Measurements from ENCODE around the gene WDR64. TPM values are rescaled to one million over a fixed set of nuclear protein-coding genes. Genes with fewer than 3 reads are reported as not detected.

Gene WDR64
- total RNA-seq, 1 donor from 2014 or later, result not detected

DNA sequence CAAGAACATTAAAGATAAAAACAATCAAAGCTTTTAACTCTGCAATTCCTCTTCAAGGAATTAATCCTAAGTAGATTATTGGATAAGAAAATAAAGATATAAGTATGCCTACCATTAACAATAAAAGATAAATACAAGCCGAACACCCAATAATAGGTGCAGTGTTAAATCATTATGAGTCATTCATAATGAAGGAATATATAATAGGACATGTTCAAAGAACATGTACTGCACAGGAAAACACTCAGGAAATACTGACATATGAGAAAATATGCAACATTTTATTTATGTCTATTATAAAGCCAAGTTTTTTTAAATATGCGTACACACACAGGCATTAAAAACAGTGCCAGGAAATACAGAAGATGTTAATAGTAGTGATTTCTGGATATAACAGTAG lies 184.9 kb downstream of the WDR64 start:
- DNase-seq (ENCODE audit: low read depth, low spot score), result no peak

DNA sequence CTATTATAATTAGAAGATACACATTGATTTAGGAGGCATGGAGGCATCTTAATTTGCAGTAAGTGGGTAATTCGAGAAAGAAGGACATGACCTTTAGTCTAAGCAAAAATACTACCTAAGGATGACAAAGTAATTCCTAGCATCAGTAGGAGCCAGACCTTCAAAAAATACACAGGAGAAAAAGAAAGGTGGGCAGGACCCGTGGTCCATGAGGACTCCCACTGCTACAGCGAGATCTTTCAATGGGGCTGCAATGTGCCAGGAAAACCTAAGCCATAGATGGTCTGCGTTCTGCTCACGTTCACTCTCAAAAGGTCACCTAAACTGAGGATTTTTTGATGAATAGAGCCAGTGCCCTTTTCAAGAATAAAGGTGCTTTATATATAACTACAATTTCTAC lies 185.3 kb downstream of the WDR64 start:
- DNase-seq (ENCODE audit: low read depth, low spot score), result no peak

DNA sequence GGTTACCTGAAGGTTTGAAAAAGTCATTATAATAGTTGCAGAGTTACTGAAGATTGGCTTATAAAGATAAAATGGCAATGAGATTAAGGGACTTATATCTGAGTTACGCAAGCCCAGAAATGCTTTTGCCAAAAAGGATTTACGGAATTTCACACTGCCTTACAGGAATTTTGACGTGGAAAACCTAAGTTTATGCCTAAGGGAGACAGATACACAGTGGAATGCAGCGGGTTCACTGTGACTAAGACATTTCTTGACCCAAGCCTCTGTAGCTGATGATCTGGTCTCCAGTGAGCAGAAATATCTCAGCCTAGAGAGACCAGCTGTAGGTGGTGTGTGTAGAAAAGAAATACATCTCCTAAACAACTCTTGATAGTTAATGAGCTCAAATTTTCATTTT lies 185.8 kb downstream of the WDR64 start:
- no peak for DNase-seq (ENCODE audit: low read depth, low spot score)

DNA sequence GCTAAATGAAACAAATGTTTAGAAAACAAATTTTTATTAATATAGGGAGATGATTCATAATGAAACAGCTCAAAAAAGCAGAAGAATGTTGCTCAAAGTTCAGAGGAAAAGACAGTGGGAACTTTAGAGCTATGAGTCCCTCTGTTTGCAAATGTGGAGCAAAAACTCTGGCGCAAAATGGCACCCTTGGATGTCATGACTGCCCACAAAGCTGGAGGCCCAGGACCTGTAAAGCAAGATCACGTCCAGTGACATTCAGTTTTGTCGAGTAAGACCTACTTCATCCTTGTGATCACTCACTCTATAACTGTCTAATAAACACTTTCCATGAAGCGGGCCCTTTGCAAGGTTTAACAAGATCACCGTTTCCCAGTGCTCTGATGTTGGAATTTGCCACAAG lies 186.8 kb downstream of the WDR64 start:
- DNase-seq (ENCODE audit: low read depth, low spot score), result no peak

DNA sequence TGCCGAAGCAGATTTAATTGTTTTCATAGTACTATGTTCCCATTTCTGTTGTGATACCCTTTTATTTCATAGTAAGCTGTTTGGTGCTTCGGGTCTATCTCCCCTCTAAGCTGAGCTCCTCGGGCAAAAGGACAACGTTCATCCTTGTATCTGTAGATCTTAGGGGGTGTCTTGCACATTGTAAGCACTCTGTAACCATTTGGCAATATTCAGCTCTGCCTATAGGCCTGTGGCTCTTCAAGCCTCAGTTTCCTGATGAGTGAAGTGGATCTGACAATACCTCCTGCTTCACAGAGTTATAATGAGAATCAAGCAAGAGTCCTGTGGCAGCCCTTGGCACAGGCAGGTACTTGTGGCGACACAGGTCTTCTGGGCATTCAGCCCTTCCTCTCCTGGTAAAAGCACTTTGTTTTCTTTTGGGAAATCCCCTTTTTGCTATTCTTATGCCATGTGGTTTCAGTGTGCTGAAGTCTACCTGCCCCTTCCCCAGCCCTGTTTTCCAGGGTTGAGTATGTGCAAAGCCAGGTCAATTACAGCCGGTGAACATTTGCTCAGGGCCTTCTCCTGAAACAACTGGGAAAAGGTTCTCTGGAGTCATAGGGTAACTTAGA lies 187.4 kb downstream of the WDR64 start:
- DNase-seq (ENCODE audit: low read depth, low spot score), result no peak

- DNase-seq (ENCODE audit: low read depth, low spot score), result no peak
These were observed 188.1 kb downstream of the WDR64 start for GRCh38 chr1:241840164-241840563.

DNA sequence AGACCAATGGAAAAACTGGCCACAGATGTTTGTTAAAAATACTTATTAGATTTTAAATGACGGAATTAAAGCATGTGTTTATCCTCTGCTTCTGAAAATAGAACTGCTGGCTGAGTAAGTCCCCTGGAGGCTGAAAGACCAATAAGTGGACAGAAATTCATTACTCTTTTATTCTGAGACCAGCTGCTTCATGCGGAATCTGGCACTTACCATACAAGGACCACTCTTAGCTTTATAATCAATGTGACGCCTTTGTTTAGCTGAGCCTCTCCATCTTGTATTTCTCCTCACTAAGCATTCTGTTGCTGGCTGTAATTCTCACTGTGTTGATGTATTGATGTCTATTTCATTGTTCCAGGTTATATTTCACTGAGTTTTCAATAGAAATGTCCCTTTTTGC lies 189.6 kb downstream of the WDR64 start:
- no peak for DNase-seq (ENCODE audit: low read depth, low spot score)

DNA sequence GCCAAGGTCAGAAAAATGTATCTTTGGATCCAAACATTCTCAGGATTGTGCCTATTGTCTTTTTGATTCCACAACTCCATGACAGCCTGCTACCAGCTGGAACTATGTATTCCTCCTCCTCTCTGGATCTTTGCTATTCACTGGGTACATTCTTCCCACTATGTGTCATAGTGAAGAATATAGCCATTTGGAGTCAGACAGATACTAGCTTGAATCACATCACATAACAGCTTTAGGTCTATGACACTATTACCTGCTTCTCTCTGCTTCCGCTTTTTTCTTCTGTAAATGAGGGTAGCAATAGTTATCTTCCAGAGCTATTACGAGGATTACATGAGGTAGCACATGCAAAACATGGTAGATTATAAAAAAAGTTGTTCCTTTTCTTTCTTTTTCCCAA lies 190.5 kb downstream of the WDR64 start:
- no peak for DNase-seq (ENCODE audit: low read depth, low spot score)

GRCh38 chr1:241844593-241844992 lies 192.5 kb downstream of the WDR64 start:
- DNase-seq (ENCODE audit: low read depth, low spot score), result no peak

DNA sequence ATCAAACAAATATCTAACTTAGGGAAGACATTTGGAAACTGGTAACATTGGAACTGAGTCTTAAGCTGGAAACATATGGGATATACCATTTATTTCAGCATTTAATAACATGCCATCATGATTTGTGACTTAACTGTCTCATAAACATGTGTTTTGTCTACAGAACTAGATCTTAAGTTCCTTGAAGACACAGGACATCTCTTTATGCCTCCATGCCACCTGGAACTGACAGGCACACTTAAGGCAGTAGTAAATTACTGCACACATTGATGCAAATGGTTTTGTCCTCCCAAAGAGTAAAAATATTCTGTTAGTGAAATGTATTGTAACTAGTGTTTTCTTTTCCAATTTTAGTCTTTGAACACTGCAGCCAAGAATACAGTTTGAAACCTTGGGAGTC lies 194.3 kb downstream of the WDR64 start:
- no peak for DNase-seq (ENCODE audit: low read depth, low spot score)

DNA sequence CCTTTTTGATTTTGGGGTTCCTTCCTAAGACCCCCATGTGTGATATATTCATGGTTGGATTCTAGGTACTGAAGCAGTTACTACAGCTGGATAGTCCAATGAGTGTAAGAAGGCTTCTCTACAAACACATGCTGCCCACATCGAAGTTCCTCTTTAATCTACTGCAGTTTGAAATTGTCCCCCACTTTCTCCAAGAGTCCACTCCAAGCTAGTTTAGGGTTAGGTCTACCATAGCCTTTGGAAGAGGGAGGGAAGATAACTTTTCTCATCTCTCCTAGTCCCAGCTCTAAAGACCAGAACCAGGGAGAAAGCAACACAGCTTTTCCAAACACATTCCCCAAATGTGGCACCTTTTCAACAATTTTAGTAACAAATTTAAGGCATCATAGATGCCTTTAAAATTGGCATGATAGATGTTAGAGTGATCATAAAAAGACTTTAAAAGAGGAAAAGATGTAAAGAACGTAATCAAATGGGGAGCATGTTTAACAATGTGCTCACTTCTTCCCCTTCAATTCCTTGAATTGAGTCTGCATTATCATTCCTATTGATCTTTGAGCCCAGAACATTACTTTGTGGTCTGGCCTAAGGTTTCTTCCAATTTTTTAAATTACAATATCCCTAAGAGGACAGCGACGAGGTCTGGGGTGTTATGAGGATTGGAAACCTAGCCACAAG lies 194.9 kb downstream of the WDR64 start:
- no peak for DNase-seq (ENCODE audit: low read depth, low spot score)

DNA sequence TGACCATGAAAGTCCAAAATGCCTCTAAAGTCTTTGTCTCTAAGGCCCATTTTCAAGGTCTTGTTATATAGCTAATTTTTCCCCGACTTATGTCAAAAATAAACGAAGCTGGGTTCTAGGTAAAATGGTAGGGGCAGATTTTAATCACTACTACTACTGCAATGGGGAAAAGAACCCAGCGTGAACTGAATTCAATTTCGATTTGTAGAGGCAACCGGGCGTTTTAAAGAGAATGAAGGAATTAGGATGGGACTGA lies 195.4 kb downstream of the WDR64 start:
- no peak for DNase-seq (ENCODE audit: low read depth, low spot score)

DNA sequence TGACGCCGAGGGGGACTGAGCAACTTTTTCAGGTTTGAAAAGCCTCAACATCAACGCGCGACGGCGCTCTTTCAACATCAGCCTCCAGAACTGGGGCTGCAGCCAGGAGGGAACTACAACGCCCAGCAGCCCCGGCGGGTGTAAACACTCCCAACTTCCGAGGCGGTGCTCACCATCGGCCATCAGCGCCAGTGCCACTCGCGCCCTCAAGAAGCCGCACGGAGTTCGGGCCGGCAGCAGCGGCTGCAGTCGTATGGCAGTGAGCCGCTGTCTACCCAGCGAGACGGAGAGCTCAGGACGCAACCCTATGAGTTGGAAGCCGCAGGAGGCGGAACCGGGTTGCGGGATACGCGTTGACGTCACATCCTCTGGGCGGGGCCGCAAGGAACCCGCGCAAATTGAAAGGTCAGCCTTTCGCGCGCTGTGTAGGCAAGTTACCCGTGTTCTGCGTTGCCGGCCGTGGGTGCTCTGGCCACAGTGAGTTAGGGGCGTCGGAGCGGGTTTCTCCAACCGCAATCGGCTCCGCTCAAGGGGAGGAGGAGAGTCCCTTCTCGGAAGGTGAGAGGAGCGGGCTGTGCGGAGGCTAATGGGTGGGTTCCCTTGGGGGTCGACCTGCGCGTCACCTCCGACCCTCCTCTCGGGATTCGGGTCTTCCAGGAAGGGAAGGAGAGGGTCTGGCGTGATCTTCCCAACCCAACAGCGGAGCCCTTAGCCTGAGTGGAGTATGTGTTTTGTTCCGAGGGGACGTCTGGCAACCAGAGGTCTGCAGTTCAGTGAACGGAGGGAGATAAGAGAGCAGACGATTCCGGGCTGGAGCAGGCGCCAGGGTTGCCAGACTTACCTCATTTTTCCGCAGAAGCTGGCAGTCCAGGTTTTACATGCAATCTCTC lies 196.0 kb downstream of the WDR64 start, which contains the start of gene EXO1:
EXO1 (plus strand) TSS at position 409 of the 890 bp plus-strand sequence. CDS start 2,222 bp downstream, outside the sequence.
- DNase-seq (ENCODE audit: low read depth, low spot score), result peak; percentile 69

- no peak for DNase-seq (ENCODE audit: low read depth, low spot score)
These were observed 196.7 kb downstream of the WDR64 start for GRCh38 chr1:241848686-241849344.

- DNase-seq (ENCODE audit: low read depth, low spot score), result no peak
These were observed 197.2 kb downstream of the WDR64 start for GRCh38 chr1:241849345-241849695.

Other genes with a start within 250 kb of the WDR64 start
- 113 and 114 TPM in 2 replicates for gene FH, start 132.5 kb upstream of the WDR64 start, total RNA-seq
- not detected in 2 replicates for gene KMO, start 119.9 kb upstream of the WDR64 start, total RNA-seq
- gene CHML, start 11.9 kb upstream of the WDR64 start, total RNA-seq, result 20.7 and 21.0 TPM in 2 replicates
- gene OPN3, start 11.9 kb upstream of the WDR64 start, total RNA-seq, result 18.3 and 25.2 TPM in 2 replicates
- 11.7 and 16.9 TPM in 2 replicates for gene EXO1, start 195.9 kb downstream of the WDR64 start, total RNA-seq